Stimulated activated CD4-positive, alpha-beta T cell treated with anti-CD3 and anti-CD28 coated beads, TNF-alpha, amount 100 ng/mL, for 48 hours (primary cell): Measurements from ENCODE around the gene RNF144B.

Experiments
- DNase-seq, 3 donors: peaks; one replicate each; pipeline ENCODE4 v3.0.0-alpha.2; 2020; ENCODE audit warnings: low read depth in 3 of 3

RNF144B gene

GRCh38 chr6:18509871-18510643 lies 122.9 kb downstream of the RNF144B start:
- DNase-seq, result peak in 2 of 3 donors; percentile 12 to 54

- no peak for DNase-seq
Observed at GRCh38 chr6:18510644-18511033, 123.5 kb downstream of the RNF144B start.

- no peak for DNase-seq
Observed at GRCh38 chr6:18511211-18511610, 124.1 kb downstream of the RNF144B start.

GRCh38 chr6:18513253-18513798 lies 126.2 kb downstream of the RNF144B start:
- DNase-seq, result no peak

- DNase-seq, result no peak
Observed at GRCh38 chr6:18514180-18514579, 127.0 kb downstream of the RNF144B start.

- no peak for DNase-seq
Observed at GRCh38 chr6:18515767-18516166, 128.6 kb downstream of the RNF144B start.
